HepG2 (cell line): ENCODE measurements around the gene SPATA25. TPM values are rescaled to one million over a fixed set of nuclear protein-coding genes. Genes with fewer than 3 reads are reported as not detected.
A peak's percentile ranks its signal among the peaks of the same experiment; 100 is the strongest.

Experiments
- CEBPB ChIP-seq: IDR thresholded peaks from 2 replicates; pipeline ENCODE4 v1.6.1; 2011; ENCODE audit warnings: low read depth, low read length, improper control_type of control experiment, borderline replicate concordance
- CENPX ChIP-seq: sonication (generic); formaldehyde crosslinking; IDR thresholded peaks from 2 replicates; pipeline ENCODE4 v1.9.0; 2021; ENCODE audit warnings: mild to moderate bottlenecking, missing genetic modification reagents, moderate library complexity
- FOXK1 ChIP-seq: sonication (generic); formaldehyde crosslinking; IDR thresholded peaks from 2 replicates; pipeline ENCODE4 v1.4.0; 2020; ENCODE audit warnings: low read depth, missing genetic modification reagents, borderline replicate concordance
- GABPB1 ChIP-seq: IDR thresholded peaks from 2 replicates; pipeline ENCODE4 v1.6.1; 2016; ENCODE audit warnings: mild to moderate bottlenecking, missing genetic modification reagents, moderate library complexity, missing compliant biosample characterization
- HIVEP1 ChIP-seq: sonication (generic); formaldehyde crosslinking; IDR thresholded peaks from 2 replicates; pipeline ENCODE4 v1.4.0; 2020; ENCODE audit warnings: mild to moderate bottlenecking, missing genetic modification reagents
- HMG20B ChIP-seq: conservative IDR thresholded peaks from 2 replicates; pipeline ENCODE4 v1.6.1; 2016; ENCODE audit warnings: missing genetic modification reagents, missing compliant biosample characterization
- KDM5A ChIP-seq: fragments of 200-600 bp; sonication (generic); IDR thresholded peaks from 2 replicates; pipeline ENCODE4 v1.7.0; 2018; ENCODE audit warnings: antibody characterized with exemption, mild to moderate bottlenecking, low read length, borderline replicate concordance
- REL ChIP-seq: sonication (generic); formaldehyde crosslinking; conservative IDR thresholded peaks from 2 replicates; pipeline ENCODE4 v1.8.0; 2022; ENCODE audit warnings: mild to moderate bottlenecking, missing genetic modification reagents, moderate library complexity
- SRSF4 ChIP-seq: fragments of 200-400 bp; formaldehyde crosslinking; IDR thresholded peaks from one replicate; pipeline ENCODE4 v1.6.1; 2018; ENCODE audit warnings: mild to moderate bottlenecking, low read depth, low read length, moderate library complexity; ENCODE audit not compliant: poor library complexity, severe bottlenecking
- TEAD2 ChIP-seq: sonication (generic); formaldehyde crosslinking; IDR thresholded peaks from 2 replicates; pipeline ENCODE4 v1.9.0; 2021; ENCODE audit warnings: missing genetic modification reagents
- TMF1 ChIP-seq: sonication (generic); formaldehyde crosslinking; IDR thresholded peaks from 2 replicates; pipeline ENCODE4 v1.8.1; 2022; ENCODE audit warnings: low read depth, missing genetic modification reagents
- U2AF1 ChIP-seq: fragments of 200-400 bp; formaldehyde crosslinking; optimal IDR thresholded peaks from 2 replicates; pipeline ENCODE3; 2017; ENCODE audit warnings: mild to moderate bottlenecking, low read depth, low read length
- ZKSCAN8 ChIP-seq: IDR thresholded peaks from 2 replicates; pipeline ENCODE4 v1.6.1; 2016; ENCODE audit warnings: borderline replicate concordance, missing genetic modification reagents, missing compliant biosample characterization
- ZNF761 ChIP-seq: sonication (generic); formaldehyde crosslinking; conservative IDR thresholded peaks from 2 replicates; pipeline ENCODE4 v1.4.0; 2020; ENCODE audit warnings: mild to moderate bottlenecking, missing genetic modification reagents
- ZNF776 ChIP-seq: sonication (generic); formaldehyde crosslinking; IDR thresholded peaks from 2 replicates; pipeline ENCODE4 v1.4.0; 2020; ENCODE audit warnings: mild to moderate bottlenecking, missing genetic modification reagents
- ZSCAN21 ChIP-seq: sonication (generic); formaldehyde crosslinking; IDR thresholded peaks from 2 replicates; pipeline ENCODE4 v1.8.0; 2022; ENCODE audit warnings: mild to moderate bottlenecking, missing genetic modification reagents, moderate library complexity, borderline replicate concordance
- polyA plus RNA-seq, 8 experiments: library from polyadenylated mRNA; depleted of rRNA in 3 of 8; stranded (reverse) in 7 of 8; unstranded in 1 of 8; fragments of >200 nt; fragmentation: Illumina TruSeq in 4 of 8; extraction: Trizol in 4 of 8; gene quantifications; 2 replicates each; pipeline versions ENCODE4 v1.2.1 to v1.2.3, GENCODE V29; 2011 to 2016; ENCODE audit warnings: low read depth in 4 of 8, missing spikeins in 1 of 8, mixed read lengths in 1 of 8; ENCODE audit not compliant: insufficient read depth in 1 of 8
- total RNA-seq, 5 experiments: library from RNA; depleted of rRNA; stranded (reverse); fragments of >200 nt; fragmentation: Illumina TruSeq; extraction: Trizol; gene quantifications; 2 replicates each; pipeline ENCODE4 v1.2.3, GENCODE V29; 2016; ENCODE audit warnings: low read depth in 1 of 5
- TF ChIP-seq, protein P1 (sequence below): sonication (generic); formaldehyde crosslinking; IDR thresholded peaks from 2 replicates; pipeline ENCODE4 v1.5.0; 2020; ENCODE audit warnings: mild to moderate bottlenecking, missing genetic modification reagents
- TF ChIP-seq, protein P2 (sequence below): sonication (generic); formaldehyde crosslinking; IDR thresholded peaks from 2 replicates; pipeline ENCODE4 v1.4.0; 2020; ENCODE audit warnings: missing genetic modification reagents
- TF ChIP-seq, protein P3 (sequence below): sonication (generic); formaldehyde crosslinking; IDR thresholded peaks from 2 replicates; pipeline ENCODE4 v1.5.0; 2020; ENCODE audit warnings: mild to moderate bottlenecking, missing genetic modification reagents
- TF ChIP-seq, protein P4 (sequence below): sonication (generic); formaldehyde crosslinking; IDR thresholded peaks from 2 replicates; pipeline ENCODE4 v1.5.0; 2020; ENCODE audit warnings: missing genetic modification reagents

SPATA25 gene
- total and polyA plus RNA-seq, 2 of the 13 experiments (the other 11 are each of a cell fraction or from before 2014, with no cell fraction given): 4.8 to 7.6 TPM

DNA sequence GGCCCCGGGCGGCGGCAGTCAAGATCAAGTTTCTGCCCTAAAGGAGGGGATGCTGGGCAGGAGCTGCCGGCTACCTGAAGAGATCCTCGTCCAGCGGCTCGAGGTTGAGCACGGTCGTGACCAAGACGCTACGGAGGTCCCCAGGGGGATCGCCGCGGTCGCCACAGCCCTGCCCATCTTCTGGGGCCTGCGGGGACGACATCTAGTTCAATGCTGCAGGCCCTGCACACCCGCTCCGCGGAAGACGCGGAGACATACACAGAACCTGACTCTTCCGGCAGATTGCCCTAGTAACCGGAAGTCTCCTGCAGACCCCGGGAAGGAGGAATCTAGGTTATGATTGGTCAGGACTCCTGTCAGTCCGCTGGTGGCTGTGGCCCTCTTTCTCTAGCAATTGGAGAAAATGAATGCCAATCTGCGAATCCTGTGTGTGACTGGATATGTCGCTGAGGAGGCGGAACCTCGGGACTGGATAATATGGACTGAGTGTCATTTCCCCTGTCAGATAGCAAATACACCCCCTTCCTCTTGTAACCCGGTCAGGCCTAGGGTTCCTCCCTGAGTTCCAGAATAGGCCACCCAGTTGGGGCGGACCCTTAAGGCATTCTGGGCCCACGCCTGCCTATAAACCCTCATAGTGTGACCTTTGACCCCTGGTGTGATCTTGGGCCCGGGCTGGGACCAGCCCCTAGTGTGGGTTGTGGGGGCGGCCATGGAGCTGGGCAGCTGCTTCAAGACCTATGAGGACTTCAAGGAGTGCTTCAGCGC, 30.1 kb downstream of the SPATA25 start, which contains the start of the genes ACOT8 and ZSWIM3 (continued):
- TF ChIP-seq CEBPB: no peak
- TF ChIP-seq ZKSCAN8 (CRISPR knock-in tag): peak; percentile 76; the same call in 1 of the 2 replicates
- TF ChIP-seq KDM5A: peak; percentile 90
- peak; percentile 95; the same call in 1 of the 2 replicates for TF ChIP-seq FOXK1 (CRISPR knock-in tag)
- TF ChIP-seq HMG20B (CRISPR knock-in tag): peak; percentile 49; the same call in 1 of the 2 replicates
- no peak for TF ChIP-seq SRSF4
- TF ChIP-seq, protein P1, sequence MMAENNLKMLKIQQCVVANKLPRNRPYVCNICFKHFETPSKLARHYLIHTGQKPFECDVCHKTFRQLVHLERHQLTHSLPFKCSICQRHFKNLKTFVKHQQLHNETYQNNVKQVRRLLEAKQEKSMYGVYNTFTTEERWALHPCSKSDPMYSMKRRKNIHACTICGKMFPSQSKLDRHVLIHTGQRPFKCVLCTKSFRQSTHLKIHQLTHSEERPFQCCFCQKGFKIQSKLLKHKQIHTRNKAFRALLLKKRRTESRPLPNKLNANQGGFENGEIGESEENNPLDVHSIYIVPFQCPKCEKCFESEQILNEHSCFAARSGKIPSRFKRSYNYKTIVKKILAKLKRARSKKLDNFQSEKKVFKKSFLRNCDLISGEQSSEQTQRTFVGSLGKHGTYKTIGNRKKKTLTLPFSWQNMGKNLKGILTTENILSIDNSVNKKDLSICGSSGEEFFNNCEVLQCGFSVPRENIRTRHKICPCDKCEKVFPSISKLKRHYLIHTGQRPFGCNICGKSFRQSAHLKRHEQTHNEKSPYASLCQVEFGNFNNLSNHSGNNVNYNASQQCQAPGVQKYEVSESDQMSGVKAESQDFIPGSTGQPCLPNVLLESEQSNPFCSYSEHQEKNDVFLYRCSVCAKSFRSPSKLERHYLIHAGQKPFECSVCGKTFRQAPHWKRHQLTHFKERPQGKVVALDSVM: no peak; the same call in none of the 2 replicates
- TF ChIP-seq REL: no peak
- peak; percentile 99 for TF ChIP-seq GABPB1 (CRISPR knock-in tag)
- TF ChIP-seq HIVEP1 (CRISPR knock-in tag): peak; percentile 27
- TF ChIP-seq U2AF1: no peak
- TF ChIP-seq CENPX (CRISPR knock-in tag): no peak
- TF ChIP-seq, protein P2, sequence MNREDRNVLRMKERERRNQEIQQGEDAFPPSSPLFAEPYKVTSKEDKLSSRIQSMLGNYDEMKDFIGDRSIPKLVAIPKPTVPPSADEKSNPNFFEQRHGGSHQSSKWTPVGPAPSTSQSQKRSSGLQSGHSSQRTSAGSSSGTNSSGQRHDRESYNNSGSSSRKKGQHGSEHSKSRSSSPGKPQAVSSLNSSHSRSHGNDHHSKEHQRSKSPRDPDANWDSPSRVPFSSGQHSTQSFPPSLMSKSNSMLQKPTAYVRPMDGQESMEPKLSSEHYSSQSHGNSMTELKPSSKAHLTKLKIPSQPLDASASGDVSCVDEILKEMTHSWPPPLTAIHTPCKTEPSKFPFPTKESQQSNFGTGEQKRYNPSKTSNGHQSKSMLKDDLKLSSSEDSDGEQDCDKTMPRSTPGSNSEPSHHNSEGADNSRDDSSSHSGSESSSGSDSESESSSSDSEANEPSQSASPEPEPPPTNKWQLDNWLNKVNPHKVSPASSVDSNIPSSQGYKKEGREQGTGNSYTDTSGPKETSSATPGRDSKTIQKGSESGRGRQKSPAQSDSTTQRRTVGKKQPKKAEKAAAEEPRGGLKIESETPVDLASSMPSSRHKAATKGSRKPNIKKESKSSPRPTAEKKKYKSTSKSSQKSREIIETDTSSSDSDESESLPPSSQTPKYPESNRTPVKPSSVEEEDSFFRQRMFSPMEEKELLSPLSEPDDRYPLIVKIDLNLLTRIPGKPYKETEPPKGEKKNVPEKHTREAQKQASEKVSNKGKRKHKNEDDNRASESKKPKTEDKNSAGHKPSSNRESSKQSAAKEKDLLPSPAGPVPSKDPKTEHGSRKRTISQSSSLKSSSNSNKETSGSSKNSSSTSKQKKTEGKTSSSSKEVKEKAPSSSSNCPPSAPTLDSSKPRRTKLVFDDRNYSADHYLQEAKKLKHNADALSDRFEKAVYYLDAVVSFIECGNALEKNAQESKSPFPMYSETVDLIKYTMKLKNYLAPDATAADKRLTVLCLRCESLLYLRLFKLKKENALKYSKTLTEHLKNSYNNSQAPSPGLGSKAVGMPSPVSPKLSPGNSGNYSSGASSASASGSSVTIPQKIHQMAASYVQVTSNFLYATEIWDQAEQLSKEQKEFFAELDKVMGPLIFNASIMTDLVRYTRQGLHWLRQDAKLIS (CRISPR knock-in tag): 0 out of 2 replicates have a peak, but pooled peaks have one; percentile 19
- peak; percentile 70; the same call in 1 of the 2 replicates for TF ChIP-seq ZNF776 (CRISPR knock-in tag)
- TF ChIP-seq ZSCAN21 (CRISPR knock-in tag): peak; percentile 25; the same call in 1 of the 2 replicates
- peak; percentile 53; the same call in 1 of the 2 replicates for TF ChIP-seq TMF1
- TF ChIP-seq TEAD2 (CRISPR knock-in tag): no peak
- no peak for TF ChIP-seq ZNF761
- TF ChIP-seq, protein P3, sequence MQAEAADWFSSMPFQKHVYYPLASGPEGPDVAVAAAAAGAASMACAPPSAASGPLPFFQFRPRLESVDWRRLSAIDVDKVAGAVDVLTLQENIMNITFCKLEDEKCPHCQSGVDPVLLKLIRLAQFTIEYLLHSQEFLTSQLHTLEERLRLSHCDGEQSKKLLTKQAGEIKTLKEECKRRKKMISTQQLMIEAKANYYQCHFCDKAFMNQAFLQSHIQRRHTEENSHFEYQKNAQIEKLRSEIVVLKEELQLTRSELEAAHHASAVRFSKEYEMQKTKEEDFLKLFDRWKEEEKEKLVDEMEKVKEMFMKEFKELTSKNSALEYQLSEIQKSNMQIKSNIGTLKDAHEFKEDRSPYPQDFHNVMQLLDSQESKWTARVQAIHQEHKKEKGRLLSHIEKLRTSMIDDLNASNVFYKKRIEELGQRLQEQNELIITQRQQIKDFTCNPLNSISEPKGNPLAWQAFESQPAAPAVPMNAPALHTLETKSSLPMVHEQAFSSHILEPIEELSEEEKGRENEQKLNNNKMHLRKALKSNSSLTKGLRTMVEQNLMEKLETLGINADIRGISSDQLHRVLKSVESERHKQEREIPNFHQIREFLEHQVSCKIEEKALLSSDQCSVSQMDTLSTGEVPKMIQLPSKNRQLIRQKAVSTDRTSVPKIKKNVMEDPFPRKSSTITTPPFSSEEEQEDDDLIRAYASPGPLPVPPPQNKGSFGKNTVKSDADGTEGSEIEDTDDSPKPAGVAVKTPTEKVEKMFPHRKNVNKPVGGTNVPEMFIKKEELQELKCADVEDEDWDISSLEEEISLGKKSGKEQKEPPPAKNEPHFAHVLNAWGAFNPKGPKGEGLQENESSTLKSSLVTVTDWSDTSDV (CRISPR knock-in tag): no peak
- TF ChIP-seq, protein P4, sequence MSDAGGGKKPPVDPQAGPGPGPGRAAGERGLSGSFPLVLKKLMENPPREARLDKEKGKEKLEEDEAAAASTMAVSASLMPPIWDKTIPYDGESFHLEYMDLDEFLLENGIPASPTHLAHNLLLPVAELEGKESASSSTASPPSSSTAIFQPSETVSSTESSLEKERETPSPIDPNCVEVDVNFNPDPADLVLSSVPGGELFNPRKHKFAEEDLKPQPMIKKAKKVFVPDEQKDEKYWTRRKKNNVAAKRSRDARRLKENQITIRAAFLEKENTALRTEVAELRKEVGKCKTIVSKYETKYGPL (CRISPR knock-in tag): no peak
